ENCODE results near the gene MAGI2.

- no peak for TF ChIP-seq MEIS2 (CRISPR knock-in tag; IDR thresholded peaks at IDR 0.05)
- TF ChIP-seq ARNT (IDR thresholded peaks at IDR 0.05): no peak
- TF ChIP-seq CEBPB (IDR thresholded peaks at IDR 0.05; ENCODE audit: borderline replicate concordance, low read depth, low read length): no peak
- TF ChIP-seq ATF2 (CRISPR knock-in tag; IDR thresholded peaks at IDR 0.05): no peak
- TF ChIP-seq MAFG (CRISPR knock-in tag; IDR thresholded peaks at IDR 0.05): no peak
- TF ChIP-seq IKZF1 (IDR thresholded peaks at IDR 0.05): no peak
- no peak for TF ChIP-seq ZBTB25 (CRISPR knock-in tag; IDR thresholded peaks at IDR 0.05)
- TF ChIP-seq EZH2 (conservative IDR thresholded peaks at IDR 0.05; ENCODE audit: low read depth, low read length): no peak
- TF ChIP-seq JUNB (CRISPR knock-in tag; IDR thresholded peaks at IDR 0.05; ENCODE audit: borderline replicate concordance): no peak
- no peak for TF ChIP-seq NBN (conservative IDR thresholded peaks at IDR 0.05)
- no peak for TF ChIP-seq CREB1 (IDR thresholded peaks at IDR 0.05)
- TF ChIP-seq CREB1 (CRISPR knock-in tag; IDR thresholded peaks at IDR 0.05): no peak
- no peak for TF ChIP-seq MYNN (CRISPR knock-in tag; IDR thresholded peaks at IDR 0.05; ENCODE audit: low read depth)
Measured at GRCh38 chr7:79465551-79465950, 12.1 kb upstream of the MAGI2 start.
